GM21447 (cell line): ENCODE data around the gene ABCA10.

Experiments used
- ATAC-seq: cut with Tn5 transposase; IDR thresholded peaks from one replicate; pipeline ENCODE4 v1.9.1; 2021; ENCODE audit not compliant: unreplicated experiment

ABCA10 gene

GRCh38 chr17:69105907-69106730, 122.5 kb downstream of the ABCA10 start:
- ATAC-seq, result no peak

DNA sequence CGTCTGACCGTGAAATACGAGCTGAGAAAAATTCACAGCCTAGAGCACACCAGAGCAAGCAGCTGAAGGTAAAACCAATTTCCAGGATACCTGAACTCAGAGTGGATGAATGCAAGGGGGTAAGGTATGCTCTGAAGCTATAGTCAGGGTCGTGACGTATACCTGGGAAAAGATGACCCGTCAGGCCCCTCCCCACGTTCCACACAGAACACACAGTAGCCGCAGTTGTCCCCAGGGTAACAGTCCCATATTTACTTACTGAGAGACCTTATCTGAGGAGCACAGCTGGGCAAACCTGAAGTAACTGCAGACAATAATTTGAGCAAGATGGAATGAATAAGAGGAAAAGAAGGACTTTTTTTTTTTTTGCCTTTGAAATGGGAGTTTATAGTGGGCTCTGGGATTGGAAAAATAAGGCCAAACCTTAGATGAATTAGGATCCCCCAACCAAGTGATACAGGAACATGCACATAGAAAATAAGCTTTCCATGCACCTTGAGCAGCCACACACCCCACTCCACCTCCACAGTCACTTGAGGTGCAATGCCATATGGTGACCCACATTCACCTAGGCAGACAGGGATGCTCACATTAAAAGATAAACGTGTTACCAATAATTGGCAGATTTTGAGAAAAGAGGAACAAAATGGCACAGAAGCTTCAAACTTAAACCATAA, 124.9 kb downstream of the ABCA10 start:
- ATAC-seq, result no peak

DNA sequence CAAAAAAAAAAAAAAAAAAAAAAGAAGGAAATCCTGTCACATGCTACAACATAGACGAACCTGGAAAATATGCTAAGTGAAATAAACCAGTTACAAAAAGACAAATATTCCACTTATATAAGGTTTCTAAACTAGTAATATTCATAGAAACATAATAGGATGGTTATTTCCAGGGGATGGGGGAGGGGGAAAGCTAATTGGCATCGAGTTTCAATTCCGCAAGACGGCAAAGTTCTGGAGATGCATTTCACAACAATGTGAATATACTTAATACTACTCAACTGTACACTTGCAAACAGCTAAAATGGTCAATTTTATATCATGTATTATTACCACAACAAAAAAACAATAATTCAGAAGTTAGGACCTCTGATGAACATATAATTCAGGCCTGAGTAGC, 130.0 kb downstream of the ABCA10 start:
- no peak for ATAC-seq
